GM18502 (cell line): ENCODE results near the gene SELENOM.

ENCODE experiments used
- ATAC-seq: cut with Tn5 transposase; IDR thresholded peaks from one replicate; pipeline ENCODE4 v1.9.1; 2021; ENCODE audit warnings: mild to moderate bottlenecking; ENCODE audit not compliant: unreplicated experiment, poor library complexity

Gene SELENOM

GRCh38 chr22:31107178-31107893, at the start of gene SELENOM:
SELENOM (minus strand) TSS chr22:31107568; CDS start chr22:31107505, 63 bp downstream.
- ATAC-seq: peak; percentile 85

GRCh38 chr22:31155422-31155821, 48.1 kb upstream of the SELENOM start:
- no peak for ATAC-seq

- ATAC-seq: no peak
Measured at GRCh38 chr22:31154975-31155374, 47.6 kb upstream of the SELENOM start.

- ATAC-seq: no peak
Measured at GRCh38 chr22:31153357-31153756, 46.0 kb upstream of the SELENOM start.

GRCh38 chr22:31151872-31152271, 44.5 kb upstream of the SELENOM start:
- ATAC-seq: no peak

GRCh38 chr22:31150615-31151014, 43.2 kb upstream of the SELENOM start:
- no peak for ATAC-seq

GRCh38 chr22:31148953-31149627, 41.7 kb upstream of the SELENOM start:
- no peak for ATAC-seq

GRCh38 chr22:31148488-31148887, 41.1 kb upstream of the SELENOM start:
- no peak for ATAC-seq

- ATAC-seq: no peak
Measured at GRCh38 chr22:31144223-31144622, 36.9 kb upstream of the SELENOM start.

- no peak for ATAC-seq
Measured at GRCh38 chr22:31143537-31143936, 36.2 kb upstream of the SELENOM start.

- no peak for ATAC-seq
Measured at GRCh38 chr22:31143038-31143437, 35.7 kb upstream of the SELENOM start.

GRCh38 chr22:31142285-31142684, 34.9 kb upstream of the SELENOM start:
- ATAC-seq: no peak

- no peak for ATAC-seq
Measured at GRCh38 chr22:31141551-31141950, 34.2 kb upstream of the SELENOM start.

- no peak for ATAC-seq
Measured at GRCh38 chr22:31140746-31141145, 33.4 kb upstream of the SELENOM start.

- ATAC-seq: no peak
Measured at GRCh38 chr22:31139866-31140716, 32.7 kb upstream of the SELENOM start, which contains the start of gene PLA2G3. PLA2G3 (minus strand) TSS chr22:31140508; CDS start chr22:31140354, 154 bp downstream.

- no peak for ATAC-seq
Measured at GRCh38 chr22:31139066-31139465, 31.7 kb upstream of the SELENOM start.

GRCh38 chr22:31138126-31138525, 30.8 kb upstream of the SELENOM start:
- no peak for ATAC-seq

- no peak for ATAC-seq
Measured at GRCh38 chr22:31137721-31138120, 30.4 kb upstream of the SELENOM start.

GRCh38 chr22:31136711-31137110, 29.3 kb upstream of the SELENOM start:
- ATAC-seq: no peak

- ATAC-seq: no peak
Measured at GRCh38 chr22:31136155-31136554, 28.8 kb upstream of the SELENOM start.

GRCh38 chr22:31135706-31136105, 28.3 kb upstream of the SELENOM start:
- ATAC-seq: no peak
